K562 treated with DMSO at 1 percent for 48 hours (cell line): Measurements from ENCODE around the gene TSKS. TPM values are rescaled to one million over a fixed set of nuclear protein-coding genes. Genes with fewer than 3 reads are reported as not detected.

Experiments
- total RNA-seq: library from RNA; unstranded; fragments of 300-600 nt; gene quantifications from 2 replicates; pipeline ENCODE4 v1.2.3, GENCODE V29; 2022; ENCODE audit warnings: low replicate concordance; ENCODE audit errors: extremely low read depth

Gene TSKS, protein sequence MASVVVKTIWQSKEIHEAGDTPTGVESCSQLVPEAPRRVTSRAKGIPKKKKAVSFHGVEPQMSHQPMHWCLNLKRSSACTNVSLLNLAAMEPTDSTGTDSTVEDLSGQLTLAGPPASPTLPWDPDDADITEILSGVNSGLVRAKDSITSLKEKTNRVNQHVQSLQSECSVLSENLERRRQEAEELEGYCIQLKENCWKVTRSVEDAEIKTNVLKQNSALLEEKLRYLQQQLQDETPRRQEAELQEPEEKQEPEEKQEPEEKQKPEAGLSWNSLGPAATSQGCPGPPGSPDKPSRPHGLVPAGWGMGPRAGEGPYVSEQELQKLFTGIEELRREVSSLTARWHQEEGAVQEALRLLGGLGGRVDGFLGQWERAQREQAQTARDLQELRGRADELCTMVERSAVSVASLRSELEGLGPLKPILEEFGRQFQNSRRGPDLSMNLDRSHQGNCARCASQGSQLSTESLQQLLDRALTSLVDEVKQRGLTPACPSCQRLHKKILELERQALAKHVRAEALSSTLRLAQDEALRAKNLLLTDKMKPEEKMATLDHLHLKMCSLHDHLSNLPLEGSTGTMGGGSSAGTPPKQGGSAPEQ
- total RNA-seq, result not detected in 2 replicates

GRCh38 chr19:49763230-49763629 lies at the start of gene TSKS:
TSS of gene TSKS (minus strand) at chr19:49763306. CDS start at chr19:49763247, 59 bp downstream.

GRCh38 chr19:49766930-49767299 lies 3.8 kb upstream of the TSKS start, which contains the start of gene AP2A1:
TSS of gene AP2A1 (plus strand) at chr19:49767001. CDS start at chr19:49767134, 133 bp downstream.

DNA sequence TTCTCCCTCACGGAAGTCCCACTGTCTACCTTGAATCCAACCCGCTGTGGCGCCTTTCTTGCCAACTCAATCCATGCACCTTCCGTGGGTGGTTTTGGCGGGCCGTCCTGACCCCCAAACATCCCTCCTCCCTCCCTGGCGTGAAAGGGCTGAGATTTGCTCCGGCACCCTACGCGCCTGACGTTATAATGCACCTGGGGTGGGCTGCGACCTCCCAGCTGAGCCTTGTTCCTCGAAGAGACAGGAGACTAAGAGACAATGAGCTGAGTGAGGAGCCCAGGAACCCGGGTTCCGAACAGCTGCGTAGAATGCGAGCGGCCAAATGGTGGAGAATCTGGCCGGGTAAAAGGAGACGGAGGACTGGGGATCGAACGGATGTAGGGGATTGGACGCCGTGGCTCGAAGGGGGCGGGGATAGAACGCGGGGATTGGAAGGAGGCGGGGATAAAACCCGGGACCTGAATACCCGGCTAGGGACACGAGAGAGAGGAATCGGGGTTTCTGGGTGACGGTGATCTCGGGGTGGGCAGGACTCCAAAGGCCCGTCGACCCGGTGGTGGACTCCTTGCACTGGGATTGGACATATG lies 72.4 kb downstream of the TSKS start, which contains the start of gene CPT1C:
Gene CPT1C, plus strand, starts transcription at position 461 of the 587 bp plus-strand sequence. CDS start 1,137 bp downstream, outside the sequence.

Other genes starting within 250 kb of the TSKS start
- gene RCN3, start 235.3 kb downstream of the TSKS start, total RNA-seq, result not detected in 2 replicates
- 906 TPM in 1 of 2 replicates, not detected in the other for gene NOSIP, start 182.8 kb downstream of the TSKS start, total RNA-seq
- gene PRRG2, start 182.0 kb downstream of the TSKS start, total RNA-seq, result not detected in 2 replicates
- not detected in 2 replicates for gene PRR12, start 172.1 kb downstream of the TSKS start, total RNA-seq
- gene RRAS, start 123.2 kb downstream of the TSKS start, total RNA-seq, result not detected in 2 replicates
- not detected in 2 replicates for gene SCAF1, start 121.1 kb downstream of the TSKS start, total RNA-seq
- gene IRF3, start 97.4 kb downstream of the TSKS start, total RNA-seq, result not detected in 2 replicates
- not detected in 2 replicates for gene BCL2L12, start 97.4 kb downstream of the TSKS start, total RNA-seq
- gene PRMT1, start 86.0 kb downstream of the TSKS start, total RNA-seq, result not detected in 2 replicates
- gene ADM5, start 73.7 kb downstream of the TSKS start, total RNA-seq, result not detected in 2 replicates
- not detected in 2 replicates for gene CPT1C, start 72.2 kb downstream of the TSKS start, total RNA-seq
- gene AP2A1, start 3.7 kb upstream of the TSKS start, total RNA-seq, result 113 TPM in 1 of 2 replicates, not detected in the other
- gene FUZ, start 50.0 kb upstream of the TSKS start, total RNA-seq, result not detected in 2 replicates
- gene MED25, start 55.0 kb upstream of the TSKS start, total RNA-seq, result not detected in 2 replicates
- not detected in 2 replicates for gene PTOV1, start 87.9 kb upstream of the TSKS start, total RNA-seq
- gene PNKP, start 104.3 kb upstream of the TSKS start, total RNA-seq, result not detected in 2 replicates
- not detected in 2 replicates for gene AKT1S1, start 114.0 kb upstream of the TSKS start, total RNA-seq
- not detected in 2 replicates for gene TBC1D17, start 114.4 kb upstream of the TSKS start, total RNA-seq
- not detected in 2 replicates for gene IL4I1, start 133.6 kb upstream of the TSKS start, total RNA-seq
- gene ATF5, start 165.9 kb upstream of the TSKS start, total RNA-seq, result 1,304 TPM in 1 of 2 replicates, not detected in the other
- not detected in 2 replicates for gene NUP62, start 166.2 kb upstream of the TSKS start, total RNA-seq
- gene SIGLEC11, start 197.9 kb upstream of the TSKS start, total RNA-seq, result not detected in 2 replicates